ENCODE measurements around the gene ZNF536.

Gene ZNF536

GRCh38 chr19:30587869-30588268 lies 215.7 kb downstream of the ZNF536 start:
- Histone ChIP-seq H3K4me3 (ENCODE audit: insufficient read depth in 1 of 2, low read depth in 1 of 2, low read length in 2 of 2) (no peak overlapping the region), H3K36me3 (ENCODE audit: control insufficient read depth in 1 of 2, insufficient read depth in 2 of 2, low read depth in 1 of 2, low read length in 2 of 2) (no peaks in the 10 kb centered on the region), H3K18ac (ENCODE audit: low read depth in 1 of 2, low read length in 2 of 2) (no peak overlapping the region), H4K91ac (ENCODE audit: low read length) (no peak overlapping the region), H2BK15ac (ENCODE audit: low read depth, poor library complexity, severe bottlenecking) (no peak overlapping the region), H3K9me3 (ENCODE audit: control insufficient read depth, low read length) (no peaks in the 10 kb centered on the region), H4K8ac (ENCODE audit: low read length) (no peak overlapping the region), H2BK12ac (ENCODE audit: low read length in 2 of 2) (no peak overlapping the region), H3K14ac (ENCODE audit: low read length in 2 of 2) (no peak overlapping the region), H2AK5ac (ENCODE audit: low read length, severe bottlenecking) (no peak overlapping the region), H3K27ac (ENCODE audit: low read length, poor library complexity, severe bottlenecking) (no peak overlapping the region), H3K4me2 (ENCODE audit: low read length, poor library complexity, severe bottlenecking) (no peak overlapping the region), H3K79me1 (replicated peaks; ENCODE audit: low read length, poor library complexity, severe bottlenecking) (no peaks in the 10 kb centered on the region), H2BK5ac (ENCODE audit: low read depth, low read length, poor library complexity, severe bottlenecking) (no peak overlapping the region), H3K9ac (ENCODE audit: low read length) (no peak overlapping the region), H2AFZ (ENCODE audit: low read depth, low read length) (no peak overlapping the region), H3K23ac (ENCODE audit: low read length in 2 of 2) (no peak overlapping the region), H2BK120ac (ENCODE audit: low read depth, low read length) (no peak overlapping the region), H3K27me3 (ENCODE audit: control insufficient read depth in 1 of 2, insufficient read depth in 1 of 2, low read length in 2 of 2) (peaks cover 0 to 5% of the 10 kb centered on the region in 2 experiments), H3K4me1 (ENCODE audit: control insufficient read depth, insufficient read depth, low read depth, low read length) (no peaks in the 10 kb centered on the region), H3K4ac (ENCODE audit: low read depth in 1 of 2, low read length in 2 of 2) (no peak overlapping the region)
- WGBS: 33% methylated on average over 5 of the region's 5 CpGs
- no peak for DNase-seq

DNA sequence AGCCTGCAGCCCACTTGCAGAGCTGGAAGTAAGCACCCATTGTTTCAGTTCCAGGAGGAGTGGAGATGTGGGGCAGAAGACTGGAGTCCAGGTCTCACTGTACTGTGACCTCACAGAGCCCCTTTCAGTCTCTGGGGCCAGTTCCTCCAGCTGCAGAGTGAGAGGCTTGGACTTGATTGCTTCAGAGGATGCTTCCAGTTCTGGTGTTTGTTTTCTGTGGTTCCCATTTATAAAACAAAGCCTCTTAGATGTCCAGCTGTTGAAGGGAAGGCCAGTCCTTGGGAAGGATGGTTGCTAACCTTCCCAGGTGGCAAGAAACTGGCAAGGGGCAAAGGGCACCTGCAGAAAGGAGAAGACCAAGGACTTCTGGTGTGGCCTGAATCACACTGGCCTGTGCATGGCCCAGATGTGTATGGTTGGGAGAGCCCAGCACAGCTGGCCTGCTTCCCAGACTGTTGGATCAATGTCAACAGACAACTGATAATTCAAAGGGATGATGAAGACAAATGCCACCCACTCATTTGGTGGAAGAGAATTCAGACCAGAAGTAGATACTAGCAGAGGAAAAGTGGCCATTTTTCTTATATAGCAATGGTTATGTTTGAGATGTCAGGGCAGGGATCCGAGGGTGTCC lies 218.5 kb downstream of the ZNF536 start:
- Histone ChIP-seq H3K4me2 (ENCODE audit: low read length, poor library complexity, severe bottlenecking) (no peak overlapping the region), H3K14ac (ENCODE audit: low read length in 2 of 2) (no peak overlapping the region), H2BK5ac (ENCODE audit: low read depth, low read length, poor library complexity, severe bottlenecking) (no peak overlapping the region), H2BK12ac (ENCODE audit: low read length in 2 of 2) (no peak overlapping the region), H3K27ac (ENCODE audit: low read length, poor library complexity, severe bottlenecking) (no peak overlapping the region), H2AK5ac (ENCODE audit: low read length, severe bottlenecking) (no peak overlapping the region), H3K79me1 (replicated peaks; ENCODE audit: low read length, poor library complexity, severe bottlenecking) (no peaks in the 10 kb centered on the region), H2BK120ac (ENCODE audit: low read depth, low read length) (no peak overlapping the region), H3K18ac (ENCODE audit: low read depth in 1 of 2, low read length in 2 of 2) (no peak overlapping the region), H2AFZ (ENCODE audit: low read depth, low read length) (no peak overlapping the region), H3K9ac (ENCODE audit: low read length) (no peak overlapping the region), H3K23ac (ENCODE audit: low read length in 2 of 2) (no peak overlapping the region), H3K36me3 (ENCODE audit: control insufficient read depth in 1 of 2, insufficient read depth in 2 of 2, low read depth in 1 of 2, low read length in 2 of 2) (no peaks in the 10 kb centered on the region), H4K8ac (ENCODE audit: low read length) (no peak overlapping the region), H3K4me3 (ENCODE audit: insufficient read depth in 1 of 2, low read depth in 1 of 2, low read length in 2 of 2) (no peak overlapping the region), H4K91ac (ENCODE audit: low read length) (no peak overlapping the region), H3K9me3 (ENCODE audit: control insufficient read depth, low read length) (no peaks in the 10 kb centered on the region), H2BK15ac (ENCODE audit: low read depth, poor library complexity, severe bottlenecking) (no peak overlapping the region), H3K4me1 (ENCODE audit: control insufficient read depth, insufficient read depth, low read depth, low read length) (no peaks in the 10 kb centered on the region), H3K4ac (ENCODE audit: low read depth in 1 of 2, low read length in 2 of 2) (no peak overlapping the region), H3K27me3 (ENCODE audit: control insufficient read depth in 1 of 2, insufficient read depth in 1 of 2, low read length in 2 of 2) (no peaks in the 10 kb centered on the region)
- 75% methylated on average over 1 of the region's 1 CpG for WGBS
- no peak for DNase-seq

GRCh38 chr19:30593356-30593755 lies 221.2 kb downstream of the ZNF536 start:
- no peaks in the 10 kb centered on the region for H3K4me1 ChIP-seq (ENCODE audit: control insufficient read depth, insufficient read depth, low read depth, low read length)
- no peak overlapping the region for H2BK120ac ChIP-seq (ENCODE audit: low read depth, low read length)
- no peak overlapping the region for H2AK5ac ChIP-seq (ENCODE audit: low read length, severe bottlenecking)
- no peak overlapping the region for H3K27ac ChIP-seq (ENCODE audit: low read length, poor library complexity, severe bottlenecking)
- H4K8ac ChIP-seq (ENCODE audit: low read length): no peak overlapping the region
- no peak overlapping the region for H3K23ac ChIP-seq (ENCODE audit: low read length in 2 of 2)
- no peaks in the 10 kb centered on the region for H3K36me3 ChIP-seq (ENCODE audit: control insufficient read depth in 1 of 2, insufficient read depth in 2 of 2, low read depth in 1 of 2, low read length in 2 of 2)
- no peak overlapping the region for H3K4me3 ChIP-seq (ENCODE audit: insufficient read depth in 1 of 2, low read depth in 1 of 2, low read length in 2 of 2)
- H2BK12ac ChIP-seq (ENCODE audit: low read length in 2 of 2): no peak overlapping the region
- no peak overlapping the region for H3K4me2 ChIP-seq (ENCODE audit: low read length, poor library complexity, severe bottlenecking)
- H3K27me3 ChIP-seq (ENCODE audit: control insufficient read depth in 1 of 2, insufficient read depth in 1 of 2, low read length in 2 of 2): no peaks in the 10 kb centered on the region
- H3K9ac ChIP-seq (ENCODE audit: low read length): no peak overlapping the region
- no peak overlapping the region for H2BK5ac ChIP-seq (ENCODE audit: low read depth, low read length, poor library complexity, severe bottlenecking)
- H2BK15ac ChIP-seq (ENCODE audit: low read depth, poor library complexity, severe bottlenecking): no peak overlapping the region
- no peak overlapping the region for H4K91ac ChIP-seq (ENCODE audit: low read length)
- H3K9me3 ChIP-seq (ENCODE audit: control insufficient read depth, low read length): no peaks in the 10 kb centered on the region
- no peak overlapping the region for H2AFZ ChIP-seq (ENCODE audit: low read depth, low read length)
- no peaks in the 10 kb centered on the region for H3K79me1 ChIP-seq (replicated peaks; ENCODE audit: low read length, poor library complexity, severe bottlenecking)
- no peak overlapping the region for H3K18ac ChIP-seq (ENCODE audit: low read depth in 1 of 2, low read length in 2 of 2)
- H3K4ac ChIP-seq (ENCODE audit: low read depth in 1 of 2, low read length in 2 of 2): no peak overlapping the region
- WGBS: 84% methylated on average over 5 of the region's 5 CpGs
- no peak for DNase-seq
- no peak overlapping the region for H3K14ac ChIP-seq (ENCODE audit: low read length in 2 of 2)

DNA sequence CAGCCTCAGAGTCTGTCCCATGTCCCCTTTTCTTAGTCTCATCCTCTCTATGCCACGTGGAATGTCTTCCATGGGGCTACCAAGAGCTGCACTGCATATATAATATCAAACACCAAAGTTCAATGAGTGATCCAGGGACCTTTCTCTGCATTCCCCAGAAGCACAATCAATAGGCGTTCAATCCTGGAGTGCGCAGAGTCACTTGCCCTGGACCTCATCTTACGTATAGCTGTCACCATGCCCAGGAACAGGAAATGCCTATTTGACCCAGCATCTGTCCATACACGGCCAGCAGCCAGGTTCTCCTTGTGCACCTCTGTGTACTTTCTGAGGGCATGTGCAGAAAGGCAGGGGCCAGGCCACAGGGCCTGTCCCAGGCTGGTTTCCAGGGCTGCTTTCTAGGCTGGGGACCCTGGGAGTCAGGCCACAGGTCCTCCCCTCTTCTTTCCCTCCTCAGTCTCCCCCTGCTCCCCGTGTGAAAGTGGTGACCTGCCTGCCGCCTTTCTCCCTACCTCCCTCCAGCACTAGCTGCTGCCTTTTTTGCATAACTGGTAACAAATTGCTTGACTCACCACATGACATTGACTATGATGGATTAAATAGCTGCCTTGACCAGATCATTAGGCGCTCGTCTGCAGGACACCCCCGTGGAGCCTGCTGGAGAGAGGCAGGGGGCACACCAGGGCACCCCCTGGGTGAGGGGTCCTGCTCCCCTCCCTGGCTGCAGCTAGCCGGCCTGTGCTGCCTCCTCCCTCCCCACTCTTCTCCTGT lies 222.0 kb downstream of the ZNF536 start:
- no peaks in the 10 kb centered on the region for H3K36me3 ChIP-seq (ENCODE audit: control insufficient read depth in 1 of 2, insufficient read depth in 2 of 2, low read depth in 1 of 2, low read length in 2 of 2)
- H3K4me3 ChIP-seq (ENCODE audit: insufficient read depth in 1 of 2, low read depth in 1 of 2, low read length in 2 of 2): no peak overlapping the region
- H3K9ac ChIP-seq (ENCODE audit: low read length): no peak overlapping the region
- no peak overlapping the region for H3K18ac ChIP-seq (ENCODE audit: low read depth in 1 of 2, low read length in 2 of 2)
- no peak overlapping the region for H2BK120ac ChIP-seq (ENCODE audit: low read depth, low read length)
- DNase-seq: no peak
- H3K23ac ChIP-seq (ENCODE audit: low read length in 2 of 2): no peak overlapping the region
- no peak overlapping the region for H4K91ac ChIP-seq (ENCODE audit: low read length)
- H3K27ac ChIP-seq (ENCODE audit: low read length, poor library complexity, severe bottlenecking): no peak overlapping the region
- H2AK5ac ChIP-seq (ENCODE audit: low read length, severe bottlenecking): no peak overlapping the region
- no peaks in the 10 kb centered on the region for H3K4me1 ChIP-seq (ENCODE audit: control insufficient read depth, insufficient read depth, low read depth, low read length)
- no peak overlapping the region for H2BK5ac ChIP-seq (ENCODE audit: low read depth, low read length, poor library complexity, severe bottlenecking)
- H3K9me3 ChIP-seq (ENCODE audit: control insufficient read depth, low read length): no peaks in the 10 kb centered on the region
- no peak overlapping the region for H2AFZ ChIP-seq (ENCODE audit: low read depth, low read length)
- no peak overlapping the region for H3K4ac ChIP-seq (ENCODE audit: low read depth in 1 of 2, low read length in 2 of 2)
- no peak overlapping the region for H2BK15ac ChIP-seq (ENCODE audit: low read depth, poor library complexity, severe bottlenecking)
- H4K8ac ChIP-seq (ENCODE audit: low read length): no peak overlapping the region
- no peak overlapping the region for H2BK12ac ChIP-seq (ENCODE audit: low read length in 2 of 2)
- WGBS: 63% methylated on average over 11 of the region's 11 CpGs
- H3K14ac ChIP-seq (ENCODE audit: low read length in 2 of 2): no peak overlapping the region
- H3K27me3 ChIP-seq (ENCODE audit: control insufficient read depth in 1 of 2, insufficient read depth in 1 of 2, low read length in 2 of 2): no peaks in the 10 kb centered on the region
- no peaks in the 10 kb centered on the region for H3K79me1 ChIP-seq (replicated peaks; ENCODE audit: low read length, poor library complexity, severe bottlenecking)
- H3K4me2 ChIP-seq (ENCODE audit: low read length, poor library complexity, severe bottlenecking): no peak overlapping the region

Data from mesenchymal stem cell (in vitro differentiated cells and primary cell).